HepG2 (cell line): ENCODE measurements around the gene CCDC57. TPM values are rescaled to one million over a fixed set of nuclear protein-coding genes. Genes with fewer than 3 reads are reported as not detected.
A peak's percentile ranks its signal among the peaks of the same experiment; 100 is the strongest.

Source experiments
- ARHGAP35 ChIP-seq: sonication (generic); formaldehyde crosslinking; IDR thresholded peaks from 2 replicates; pipeline ENCODE4 v1.9.0; 2022; ENCODE audit warnings: mild to moderate bottlenecking, inconsistent platforms, moderate library complexity, missing genetic modification reagents, borderline replicate concordance
- CEBPG ChIP-seq: IDR thresholded peaks from 2 replicates; pipeline ENCODE4 v1.6.1; 2016
- CSRNP2 ChIP-seq: sonication (generic); formaldehyde crosslinking; conservative IDR thresholded peaks from 2 replicates; pipeline ENCODE4 v1.8.0; 2022; ENCODE audit warnings: low read depth, missing genetic modification reagents
- E2F5 ChIP-seq: sonication (generic); formaldehyde crosslinking; conservative IDR thresholded peaks from 2 replicates; pipeline ENCODE4 v1.4.0; 2020; ENCODE audit warnings: missing genetic modification reagents
- ELF4 ChIP-seq: sonication (generic); formaldehyde crosslinking; IDR thresholded peaks from 2 replicates; pipeline ENCODE4 v1.5.0; 2020; ENCODE audit warnings: missing genetic modification reagents, mild to moderate bottlenecking, moderate library complexity, borderline replicate concordance
- GABPA ChIP-seq, 2 experiments: IDR thresholded peaks; 2 replicates each; pipeline ENCODE4 v1.6.1; 2011 to 2016; ENCODE audit warnings: low read depth in 2 of 2, low read length in 1 of 2, missing biosample characterization in 1 of 2, missing genetic modification characterization in 1 of 2
- GMEB2 ChIP-seq: IDR thresholded peaks from 2 replicates; pipeline ENCODE4 v1.6.1; 2016; ENCODE audit warnings: missing biosample characterization, missing genetic modification reagents, low read depth
- HMGXB4 ChIP-seq, 2 experiments: sonication (generic) in 1 of 2; formaldehyde crosslinking in 1 of 2; IDR thresholded peaks; 2 replicates each; pipeline versions ENCODE4 v1.4.0 to v1.6.1; 2018 to 2020; ENCODE audit warnings: missing genetic modification reagents in 2 of 2, borderline replicate concordance in 1 of 2, low read depth in 1 of 2, mild to moderate bottlenecking in 1 of 2, missing biosample characterization in 1 of 2
- LBX2 ChIP-seq: sonication (generic); formaldehyde crosslinking; IDR thresholded peaks from 2 replicates; pipeline ENCODE4 v1.5.0; 2020; ENCODE audit warnings: missing genetic modification reagents, mild to moderate bottlenecking, borderline replicate concordance
- XBP1 ChIP-seq: sonication (generic); formaldehyde crosslinking; IDR thresholded peaks from 2 replicates; pipeline ENCODE4 v1.5.0; 2020; ENCODE audit warnings: missing genetic modification reagents
- ZBTB8A ChIP-seq: sonication (generic); formaldehyde crosslinking; IDR thresholded peaks from 2 replicates; pipeline ENCODE4 v1.4.0; 2020; ENCODE audit warnings: mild to moderate bottlenecking, low read depth, missing genetic modification reagents, borderline replicate concordance
- ZGPAT ChIP-seq: IDR thresholded peaks from 2 replicates; pipeline ENCODE4 v1.6.1; 2016; ENCODE audit warnings: mild to moderate bottlenecking
- ZNF17 ChIP-seq: sonication (generic); formaldehyde crosslinking; IDR thresholded peaks from 2 replicates; pipeline ENCODE4 v1.5.0; 2020; ENCODE audit warnings: mild to moderate bottlenecking, missing genetic modification reagents
- ZNF180 ChIP-seq: sonication (generic); formaldehyde crosslinking; IDR thresholded peaks from 2 replicates; pipeline ENCODE4 v1.4.0; 2020; ENCODE audit warnings: low read depth, missing genetic modification reagents, borderline replicate concordance
- ZNF44 ChIP-seq: sonication (generic); formaldehyde crosslinking; IDR thresholded peaks from 2 replicates; pipeline ENCODE4 v1.5.1; 2020; ENCODE audit warnings: mild to moderate bottlenecking, missing genetic modification reagents
- ZNF605 ChIP-seq: sonication (generic); formaldehyde crosslinking; IDR thresholded peaks from 2 replicates; pipeline ENCODE4 v1.8.0; 2022; ENCODE audit warnings: mild to moderate bottlenecking, missing genetic modification reagents
- ZSCAN9 ChIP-seq: IDR thresholded peaks from 2 replicates; pipeline ENCODE4 v1.6.1; 2016; ENCODE audit warnings: borderline replicate concordance
- polyA plus RNA-seq, 8 experiments: library from polyadenylated mRNA; depleted of rRNA in 3 of 8; stranded (reverse) in 7 of 8; unstranded in 1 of 8; fragments of >200 nt; fragmentation: Illumina TruSeq in 4 of 8; extraction: Trizol in 4 of 8; gene quantifications; 2 replicates each; pipeline versions ENCODE4 v1.2.1 to v1.2.3, GENCODE V29; 2011 to 2016; ENCODE audit warnings: low read depth in 4 of 8, missing spikeins in 1 of 8, mixed read lengths in 1 of 8; ENCODE audit not compliant: insufficient read depth in 1 of 8
- total RNA-seq, 5 experiments: library from RNA; depleted of rRNA; stranded (reverse); fragments of >200 nt; fragmentation: Illumina TruSeq; extraction: Trizol; gene quantifications; 2 replicates each; pipeline ENCODE4 v1.2.3, GENCODE V29; 2016; ENCODE audit warnings: low read depth in 1 of 5

The CCDC57 gene
- total and polyA plus RNA-seq, 2 of the 13 experiments (the other 11 are each of a cell fraction or from before 2014, with no cell fraction given): 59.3 to 59.9 TPM

- TF ChIP-seq ZNF44 (CRISPR knock-in tag) (no peak), CSRNP2 (CRISPR knock-in tag) (no peak), ZNF17 (CRISPR knock-in tag) (no peak), ZBTB8A (CRISPR knock-in tag) (no peak), GABPA (IDR thresholded peaks at IDR 0.05; ENCODE audit: low read depth, low read length) (no peak), GABPA (CRISPR knock-in tag; IDR thresholded peaks at IDR 0.05; ENCODE audit: low read depth) (no peak), HMGXB4 (CRISPR knock-in tag; IDR thresholded peaks at IDR 0.05; ENCODE audit: borderline replicate concordance in 1 of 2, low read depth in 1 of 2) (peak in 1 of 2 experiments; percentile 59; a peak in 1 of 4 replicates), ARHGAP35 (CRISPR knock-in tag) (no peak), LBX2 (CRISPR knock-in tag) (no peak), ZSCAN9 (CRISPR knock-in tag) (no peak), ELF4 (no peak), ZNF605 (CRISPR knock-in tag) (peak; percentile 68; the same call in 1 of the 2 replicates), ZNF180 (CRISPR knock-in tag) (no peak), GMEB2 (CRISPR knock-in tag) (no peak), CEBPG (CRISPR knock-in tag) (no peak), ZGPAT (CRISPR knock-in tag) (peak; percentile 66; the same call in 1 of the 2 replicates), E2F5 (CRISPR knock-in tag) (no peak), XBP1 (CRISPR knock-in tag) (no peak)
Observed at GRCh38 chr17:82216301-82217119, 3.9 kb upstream of the CCDC57 start (continued).
